Stimulated activated CD4-positive, alpha-beta T cell treated with anti-CD3 and anti-CD28 coated beads, Interleukin-2, amount 100 ng/mL, for 4 hours (primary cell): ENCODE results near the gene ADGRG2.
"Not testable (repeated sequence)": the region's sequence is repeated elsewhere in the genome, so short reads cannot be mapped to it uniquely, and the experiment has no call there.

Experiments used
- DNase-seq: peaks from one replicate; pipeline ENCODE4 v3.0.0-alpha.2; 2020; ENCODE audit warnings: low read depth

ADGRG2 gene

GRCh38 chrX:19075754-19076153 lies 46.5 kb downstream of the ADGRG2 start:
- DNase-seq, result no peak

GRCh38 chrX:19072372-19072771 lies 49.9 kb downstream of the ADGRG2 start:
- DNase-seq, result no peak

GRCh38 chrX:19070555-19070994 lies 51.7 kb downstream of the ADGRG2 start:
- no peak for DNase-seq

GRCh38 chrX:19066987-19067386 lies 55.3 kb downstream of the ADGRG2 start:
- not testable (repeated sequence) for DNase-seq

- no peak for DNase-seq
These were observed 56.7 kb downstream of the ADGRG2 start for GRCh38 chrX:19065535-19065934.

GRCh38 chrX:19064175-19064574 lies 58.1 kb downstream of the ADGRG2 start:
- DNase-seq, result no peak

DNA sequence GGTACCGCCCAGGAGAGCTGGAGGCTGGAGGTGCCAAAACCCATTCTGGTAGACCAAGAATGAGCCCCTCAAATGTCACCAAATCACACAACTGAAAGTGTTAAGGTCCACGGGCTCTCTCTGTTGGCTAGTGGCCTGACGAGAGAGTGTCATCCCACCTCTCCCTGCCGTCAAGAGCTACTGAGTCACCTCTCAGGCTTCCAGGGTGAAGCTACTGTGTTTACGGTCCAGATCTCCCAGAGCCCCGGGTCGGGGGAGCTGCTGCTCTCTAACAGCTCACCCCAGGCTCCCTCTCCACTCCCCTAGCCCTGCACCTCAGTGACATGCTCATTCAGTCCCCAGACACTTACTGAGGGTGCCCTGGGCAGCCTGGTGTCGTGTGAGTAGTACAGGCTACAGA lies 59.2 kb downstream of the ADGRG2 start:
- no peak for DNase-seq

DNA sequence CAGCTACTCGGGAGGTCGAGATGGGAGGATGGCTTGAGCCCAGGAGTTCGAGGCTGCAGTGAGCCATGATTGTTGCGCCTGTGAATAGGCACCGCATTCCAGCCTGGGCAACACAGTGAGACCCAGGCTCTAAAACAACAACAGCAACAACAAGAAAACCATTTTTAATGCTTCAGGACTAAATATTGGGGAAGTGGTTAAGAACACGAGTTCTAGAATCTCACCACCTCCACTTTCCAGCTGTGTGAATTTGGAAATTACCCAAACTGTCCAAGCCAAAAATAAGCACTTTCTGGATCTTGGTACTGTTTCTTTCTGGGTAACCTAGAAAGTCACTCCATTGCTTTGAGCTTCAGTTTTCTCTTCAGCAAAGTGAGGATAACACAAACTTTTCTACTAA lies 63.2 kb downstream of the ADGRG2 start:
- no peak for DNase-seq

DNA sequence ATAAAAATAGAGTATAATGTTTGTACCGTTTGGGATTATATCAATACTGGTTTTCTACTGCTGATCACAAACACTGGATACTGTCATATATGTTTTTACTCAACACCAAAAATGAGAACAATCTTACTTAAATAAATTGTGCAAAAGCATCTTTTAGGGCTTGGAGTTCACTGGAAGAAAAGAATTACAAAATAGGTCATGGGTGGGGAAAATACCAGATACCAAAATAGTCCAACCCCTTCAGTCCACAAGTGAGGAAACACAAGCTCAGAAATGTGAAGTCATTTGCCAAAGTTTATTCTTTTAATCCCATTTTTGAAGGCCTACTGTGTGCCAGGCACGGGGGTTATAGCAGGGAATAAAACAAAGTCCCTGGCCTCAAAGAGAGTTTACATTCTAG lies 64.4 kb downstream of the ADGRG2 start:
- DNase-seq, result no peak

- DNase-seq, result no peak
These were observed 73.2 kb downstream of the ADGRG2 start for GRCh38 chrX:19049110-19049509.

DNA sequence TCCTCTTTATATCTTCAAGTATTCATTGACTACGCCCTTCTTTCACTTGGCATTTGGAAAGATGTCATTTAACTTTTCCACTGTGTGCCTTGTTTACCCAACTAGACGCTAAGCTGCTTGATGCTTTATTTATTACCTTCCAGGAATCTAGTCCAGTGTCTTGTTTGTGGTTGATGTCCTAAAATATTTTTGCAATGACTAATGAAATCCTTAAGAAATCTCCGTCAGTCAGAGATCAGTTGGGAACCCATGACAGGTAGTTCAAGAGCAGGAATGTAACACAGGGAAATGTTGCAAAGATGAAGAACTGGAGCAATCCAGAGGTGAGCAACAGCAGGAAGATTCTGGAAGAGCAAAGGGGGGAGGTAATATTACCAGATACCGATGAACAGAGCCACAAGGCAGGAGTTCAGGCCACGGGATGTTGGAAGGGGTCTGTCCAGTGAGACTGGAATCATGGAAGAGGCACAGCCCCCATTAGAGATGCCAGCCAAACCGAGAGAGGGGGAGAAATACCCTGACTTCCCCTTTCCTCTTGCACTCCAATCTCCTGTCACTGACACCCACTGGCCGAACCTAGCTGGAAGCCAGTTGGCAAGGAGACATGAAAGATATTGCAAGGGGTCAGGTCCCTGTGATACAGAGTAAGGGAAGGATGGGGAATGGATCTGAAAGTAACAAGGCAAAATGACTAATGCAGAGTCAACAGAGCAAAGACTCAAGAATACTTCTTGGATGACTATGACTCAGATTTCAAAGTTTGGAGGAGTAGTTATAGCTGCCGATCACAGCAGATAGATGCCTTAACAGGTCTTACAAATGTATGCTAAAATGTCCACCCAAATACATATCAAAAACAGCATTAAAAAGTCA lies 75.7 kb downstream of the ADGRG2 start:
- DNase-seq, result no peak

GRCh38 chrX:19040373-19040772 lies 81.9 kb downstream of the ADGRG2 start:
- DNase-seq, result no peak

- no peak for DNase-seq
These were observed 88.2 kb downstream of the ADGRG2 start for GRCh38 chrX:19034025-19034424.

GRCh38 chrX:19030805-19031204 lies 91.5 kb downstream of the ADGRG2 start:
- no peak for DNase-seq

DNA sequence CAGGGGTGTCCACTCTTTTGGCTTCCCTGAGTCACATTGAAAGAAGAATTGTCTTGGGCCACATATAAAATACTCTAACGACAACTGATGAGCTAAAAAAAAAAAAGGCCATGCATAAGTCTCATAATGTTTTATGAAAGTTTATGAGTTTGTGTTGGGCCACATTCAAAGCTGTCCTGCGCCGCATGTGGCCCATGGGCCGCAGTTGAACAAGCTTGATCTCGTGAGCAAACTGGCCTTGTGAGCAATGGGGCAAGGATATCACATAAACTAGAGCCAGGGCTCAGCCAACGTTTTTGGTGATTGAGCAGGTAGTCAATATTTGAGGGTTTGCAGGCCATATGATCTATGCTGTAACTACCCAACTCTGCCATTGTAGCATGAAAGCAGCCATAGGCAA lies 93.7 kb downstream of the ADGRG2 start:
- no peak for DNase-seq

DNA sequence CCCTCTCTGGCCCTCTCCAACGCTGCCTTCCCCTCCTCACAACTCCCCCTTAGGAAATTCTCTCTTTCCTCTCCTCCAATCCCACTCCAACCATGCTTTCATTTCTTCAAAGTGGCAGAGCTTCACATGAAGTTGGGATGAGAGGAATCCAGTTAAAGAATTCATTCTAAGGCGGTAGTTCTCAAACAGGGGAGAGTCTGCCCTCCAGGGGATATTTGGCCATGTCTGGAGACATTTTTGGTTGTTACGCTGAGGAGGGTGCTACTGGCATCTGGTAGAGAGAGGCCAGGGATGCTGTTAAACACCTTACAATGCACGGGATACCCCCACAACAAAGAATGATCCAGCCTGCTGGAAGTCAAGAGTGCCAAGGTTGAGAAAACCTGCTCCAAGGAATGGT lies 97.9 kb downstream of the ADGRG2 start:
- DNase-seq, result no peak

DNA sequence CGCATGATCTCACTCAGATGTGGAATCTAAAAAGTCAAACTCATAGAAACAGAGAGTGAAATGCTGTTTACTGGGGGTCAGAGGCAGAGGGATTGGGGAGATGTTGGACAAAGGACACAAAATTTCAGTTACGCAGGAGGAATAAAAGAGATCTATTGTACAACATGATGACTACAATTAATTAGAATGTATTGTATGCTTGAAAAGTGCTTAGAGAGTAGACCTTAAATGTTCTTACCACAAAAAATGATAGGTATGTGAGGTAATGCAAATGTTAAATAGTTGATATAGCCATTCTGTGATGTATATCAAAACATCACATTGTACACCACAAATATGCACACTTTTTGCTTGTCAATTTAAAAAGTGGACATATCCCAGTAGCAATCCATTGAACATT lies 102.3 kb downstream of the ADGRG2 start:
- DNase-seq, result no peak

GRCh38 chrX:19017271-19017670 lies 105.0 kb downstream of the ADGRG2 start:
- DNase-seq, result no peak

DNA sequence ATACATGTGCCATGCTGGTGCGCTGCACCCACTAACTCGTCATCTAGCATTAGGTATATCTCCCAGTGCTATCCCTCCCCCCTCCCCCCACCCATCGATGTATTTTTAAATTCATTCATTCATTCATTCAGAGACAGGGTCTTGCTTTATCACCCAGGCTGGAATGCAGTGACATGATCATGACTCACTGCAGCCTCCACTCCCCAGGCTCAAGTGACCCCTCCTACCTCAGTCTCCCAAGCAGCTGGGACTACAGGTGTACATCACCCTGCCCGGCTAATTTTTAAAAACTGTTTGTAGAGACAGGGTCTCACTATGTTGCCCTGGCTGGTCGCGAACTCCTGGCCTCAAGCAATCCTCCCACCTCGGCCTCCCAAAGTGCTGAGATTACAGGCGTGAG lies 105.7 kb downstream of the ADGRG2 start:
- DNase-seq, result not testable (repeated sequence)

DNA sequence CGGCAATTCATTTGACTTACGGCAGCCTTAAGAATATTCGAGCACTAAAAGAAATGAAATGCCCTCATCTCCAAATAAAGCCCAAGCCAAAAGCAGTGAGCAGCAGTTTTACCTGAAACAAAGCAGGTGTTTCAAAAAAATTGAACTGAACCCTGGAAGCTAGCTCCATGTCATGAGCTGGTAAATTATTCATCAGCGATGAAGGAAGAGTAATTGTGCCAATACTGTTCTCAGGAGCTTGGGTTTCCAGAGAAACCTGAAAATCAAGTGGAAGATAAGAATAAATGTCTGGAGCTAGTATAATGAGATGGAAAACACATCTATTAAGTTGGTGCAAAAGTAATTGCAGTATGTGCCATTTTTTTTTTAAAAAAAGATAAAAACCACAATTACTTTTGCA lies 114.4 kb downstream of the ADGRG2 start:
- DNase-seq, result no peak

- no peak for DNase-seq
These were observed 115.3 kb downstream of the ADGRG2 start for GRCh38 chrX:19007011-19007410.

GRCh38 chrX:19005909-19006308 lies 116.4 kb downstream of the ADGRG2 start:
- no peak for DNase-seq

DNA sequence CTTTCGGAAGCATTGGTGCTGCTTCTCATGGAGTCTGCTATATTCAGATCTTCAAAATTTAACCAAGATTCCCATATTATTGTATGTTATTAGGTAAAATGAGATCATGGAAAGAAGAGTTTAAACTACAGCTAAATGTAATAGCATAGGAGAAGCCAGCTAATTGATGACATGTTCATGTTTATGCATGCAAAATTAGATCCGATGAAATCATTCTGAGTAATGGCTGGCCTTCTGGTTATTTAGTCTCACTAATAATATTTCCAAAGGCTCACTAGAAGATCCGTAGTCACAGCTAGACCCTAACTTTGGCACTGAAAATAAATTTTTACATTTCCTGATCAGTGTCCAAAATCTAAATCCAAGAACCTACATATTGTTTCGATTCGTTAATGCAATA lies 118.5 kb downstream of the ADGRG2 start:
- no peak for DNase-seq

GRCh38 chrX:18998653-18999052 lies 123.6 kb downstream of the ADGRG2 start:
- no peak for DNase-seq
